NCI-H345 (cell line): Measurements from ENCODE around the gene ELF2.
A peak's percentile ranks its signal among the peaks of the same experiment; 100 is the strongest.
"Not testable (repeated sequence)": the region's sequence is repeated elsewhere in the genome, so short reads cannot be mapped to it uniquely, and the experiment has no call there.

Experiments used
- DNase-seq: peaks from one replicate; lab custom pipeline; 2025; lab: John Stamatoyannopoulos, UW

Gene ELF2

GRCh38 chr4:139076016-139076744 lies 100.8 kb downstream of the ELF2 start:
- no peak for DNase-seq

DNA sequence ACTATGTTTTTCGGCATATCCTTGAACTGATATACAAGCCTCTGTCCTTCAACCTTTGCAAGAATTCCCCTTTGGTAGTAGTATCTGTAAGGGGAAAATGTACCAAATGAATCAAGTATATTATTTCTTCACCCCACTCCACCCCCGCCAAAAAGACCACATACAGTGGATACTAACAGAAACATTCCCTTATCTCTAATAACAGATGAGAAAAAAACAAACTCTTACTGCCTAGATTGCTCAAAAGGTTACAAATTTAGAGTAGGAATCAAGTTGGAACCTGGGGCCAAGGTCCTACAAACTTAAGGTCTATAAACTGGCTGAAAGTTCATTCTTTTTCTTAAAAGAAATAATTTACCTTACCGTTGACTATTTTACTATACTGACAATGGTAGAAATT lies 116.4 kb downstream of the ELF2 start:
- no peak for DNase-seq

GRCh38 chr4:139059026-139059425 lies 118.0 kb downstream of the ELF2 start:
- not testable (repeated sequence) for DNase-seq

GRCh38 chr4:139054791-139055505 lies 122.1 kb downstream of the ELF2 start:
- DNase-seq: no peak

- no peak for DNase-seq
These were observed 123.1 kb downstream of the ELF2 start for GRCh38 chr4:139053909-139054308.

DNA sequence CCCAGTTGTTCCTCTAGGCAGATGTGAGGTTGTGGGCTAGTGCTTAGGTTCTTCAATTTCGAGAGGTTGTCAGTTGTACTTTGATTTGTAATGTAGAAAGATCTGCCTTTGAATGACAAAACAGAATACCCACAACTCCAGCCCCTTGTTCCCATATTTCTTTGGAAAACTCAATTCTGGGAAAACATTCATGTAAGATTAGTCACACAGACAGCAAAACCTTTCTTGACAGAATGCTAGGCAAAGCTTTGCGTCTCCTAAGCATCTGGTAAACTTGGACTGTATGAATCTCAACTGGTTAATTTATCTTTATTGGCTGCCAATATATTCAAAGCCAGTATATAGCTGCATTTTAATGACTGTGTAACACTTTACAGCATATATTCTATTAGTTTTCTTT lies 126.6 kb downstream of the ELF2 start:
- DNase-seq: no peak

GRCh38 chr4:139048026-139048425 lies 129.0 kb downstream of the ELF2 start:
- no peak for DNase-seq

- no peak for DNase-seq
These were observed 132.7 kb downstream of the ELF2 start for GRCh38 chr4:139044291-139044690.

DNA sequence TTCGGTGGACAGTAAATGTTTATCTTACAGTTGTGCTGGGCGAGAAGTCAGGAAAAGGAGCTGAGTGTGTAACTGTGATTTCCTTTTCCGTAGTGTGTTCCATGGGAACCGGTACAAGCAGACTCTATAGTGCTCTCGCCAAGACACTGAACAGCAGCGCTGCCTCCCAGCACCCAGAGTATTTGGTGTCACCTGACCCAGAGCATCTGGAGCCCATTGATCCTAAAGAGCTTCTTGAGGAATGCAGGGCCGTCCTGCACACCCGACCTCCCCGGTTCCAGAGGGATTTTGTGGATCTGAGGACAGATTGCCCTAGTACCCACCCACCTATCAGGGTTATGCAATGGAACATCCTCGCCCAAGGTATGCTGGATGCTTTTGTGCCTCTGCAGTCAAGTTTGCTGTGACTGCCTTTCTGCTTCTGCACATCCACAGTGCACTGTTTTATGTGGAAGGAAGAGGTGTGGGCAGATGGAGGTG lies 134.0 kb downstream of the ELF2 start:
- no peak for DNase-seq

DNA sequence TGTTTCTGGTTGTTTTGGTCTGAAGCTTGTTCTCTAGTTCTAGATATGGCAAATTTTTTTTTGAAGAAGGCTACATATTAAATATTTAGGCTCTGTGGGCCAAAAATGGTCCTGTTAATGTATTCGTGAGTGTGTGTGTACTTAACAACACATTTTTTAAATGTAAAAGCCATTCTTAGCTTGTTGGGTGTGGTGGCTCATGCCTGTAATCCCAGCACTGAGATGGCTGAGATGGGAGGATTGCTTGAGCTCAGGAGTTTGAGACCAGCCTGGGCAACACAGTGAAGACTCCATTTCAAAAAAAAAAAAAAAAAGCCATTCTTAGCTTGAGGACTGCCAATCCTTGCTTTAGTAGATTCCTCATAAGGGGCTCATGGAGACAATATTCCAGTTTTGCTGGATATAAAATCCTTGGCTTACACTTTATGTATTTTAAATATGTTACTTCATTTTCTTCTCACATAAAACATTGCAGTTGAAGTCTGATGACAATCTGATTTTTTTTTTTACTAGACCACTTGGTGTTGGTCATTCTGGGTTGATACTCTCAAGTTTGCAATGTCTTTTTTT lies 138.1 kb downstream of the ELF2 start:
- DNase-seq: no peak

GRCh38 chr4:139036885-139037284 lies 140.1 kb downstream of the ELF2 start:
- no peak for DNase-seq

DNA sequence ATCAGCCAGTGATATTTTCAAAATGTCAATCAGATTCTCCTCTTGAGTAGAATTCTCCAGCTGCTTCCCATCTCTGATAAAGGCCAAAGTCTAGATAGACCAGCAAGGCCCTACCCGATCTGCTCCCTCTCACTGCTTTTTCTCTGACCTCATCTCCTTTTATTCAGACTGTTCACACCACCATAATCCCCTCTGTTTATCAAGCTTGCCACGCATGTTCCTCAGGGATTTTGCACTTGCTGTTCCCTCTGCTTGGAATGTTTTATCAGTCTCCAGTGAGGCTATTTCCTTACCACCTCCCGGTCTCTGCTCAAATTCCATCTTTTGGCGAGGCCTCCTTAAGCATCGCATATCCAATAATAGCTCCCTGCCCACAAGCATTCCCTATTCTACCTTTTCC lies 141.4 kb downstream of the ELF2 start:
- no peak for DNase-seq

GRCh38 chr4:139030614-139031235 lies 146.3 kb downstream of the ELF2 start:
- DNase-seq: peak; percentile 62

- DNase-seq: not testable (repeated sequence)
These were observed 147.1 kb downstream of the ELF2 start for GRCh38 chr4:139029866-139030363.

GRCh38 chr4:139028191-139028661 lies 148.8 kb downstream of the ELF2 start:
- DNase-seq: peak; percentile 46

DNA sequence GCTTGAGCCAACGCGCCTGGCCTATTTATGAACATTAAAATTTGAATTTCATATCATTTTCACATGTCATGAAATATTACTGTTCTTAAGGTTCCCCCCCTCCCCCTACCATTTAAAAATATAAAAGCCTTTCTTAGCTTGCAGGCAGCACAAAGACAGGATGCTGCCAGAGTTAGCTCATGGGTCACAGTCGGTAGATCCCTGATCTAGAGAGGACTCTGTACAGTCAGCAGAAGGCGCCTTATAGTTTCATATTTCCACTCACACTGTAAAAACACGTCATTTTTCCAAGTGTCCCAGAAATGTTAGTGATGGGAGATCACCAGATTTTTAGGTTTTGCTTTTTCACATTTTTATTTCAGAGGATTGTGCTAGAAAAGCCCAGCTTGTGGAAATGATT lies 149.2 kb downstream of the ELF2 start:
- DNase-seq: no peak

GRCh38 chr4:139025841-139026240 lies 151.2 kb downstream of the ELF2 start:
- no peak for DNase-seq

DNA sequence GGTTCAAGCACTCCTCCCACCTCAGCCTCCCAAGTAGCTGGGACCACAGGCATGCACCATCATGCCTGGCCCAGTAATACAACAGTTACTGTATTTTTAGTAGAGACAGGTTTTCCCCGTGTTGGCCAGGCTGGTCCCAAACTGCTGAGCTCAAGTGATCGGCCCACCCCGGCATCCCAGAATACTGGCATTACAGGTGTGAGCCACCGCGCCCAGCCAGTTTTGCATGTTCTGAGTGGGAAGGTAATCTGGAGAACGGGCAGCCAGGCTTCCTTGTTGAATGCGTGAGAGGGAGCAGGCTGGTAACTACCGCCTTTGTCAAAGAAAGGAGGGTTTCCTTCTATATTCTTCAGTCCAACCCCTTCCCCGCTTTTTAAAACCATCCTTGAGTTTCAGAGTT lies 152.3 kb downstream of the ELF2 start:
- no peak for DNase-seq

DNA sequence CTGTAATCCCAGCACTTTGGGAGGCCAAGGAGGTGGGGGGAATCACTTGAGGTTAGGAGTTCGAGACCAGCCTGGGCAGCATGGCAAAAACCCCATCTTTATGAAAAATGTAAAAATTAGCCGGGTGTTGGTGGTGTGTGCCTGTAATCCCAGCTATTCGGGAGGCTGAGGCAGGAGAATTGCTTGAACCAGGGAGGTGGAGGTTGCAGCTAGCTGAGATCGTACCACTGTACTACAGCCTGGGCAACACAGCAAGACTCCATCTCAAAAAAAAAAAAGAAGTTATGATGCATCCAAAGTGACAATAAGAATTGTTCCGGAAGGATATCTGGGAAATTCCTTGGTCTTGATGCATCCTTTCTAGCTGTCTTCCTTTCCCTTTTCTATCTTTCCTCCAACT lies 154.2 kb downstream of the ELF2 start:
- no peak for DNase-seq

DNA sequence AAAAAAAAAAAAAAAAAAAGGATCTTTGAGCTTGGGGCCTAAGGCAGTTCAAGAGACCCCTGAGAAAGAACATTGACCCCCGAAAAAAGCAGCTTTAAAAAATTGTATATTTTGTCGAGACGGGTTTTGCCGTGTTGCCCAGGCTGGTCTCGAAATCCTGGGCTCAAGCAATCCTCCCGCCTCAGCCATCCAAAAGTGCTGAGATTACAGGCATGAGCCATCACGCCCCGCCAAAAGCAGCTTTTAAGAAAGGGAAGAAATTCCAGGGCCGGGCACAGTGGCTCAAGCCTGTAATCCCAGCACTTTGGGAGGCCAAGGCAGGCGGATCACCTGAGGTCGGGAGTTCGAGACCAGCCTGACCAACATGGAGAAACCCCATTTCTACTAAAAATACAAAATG lies 155.9 kb downstream of the ELF2 start:
- DNase-seq: not testable (repeated sequence)

DNA sequence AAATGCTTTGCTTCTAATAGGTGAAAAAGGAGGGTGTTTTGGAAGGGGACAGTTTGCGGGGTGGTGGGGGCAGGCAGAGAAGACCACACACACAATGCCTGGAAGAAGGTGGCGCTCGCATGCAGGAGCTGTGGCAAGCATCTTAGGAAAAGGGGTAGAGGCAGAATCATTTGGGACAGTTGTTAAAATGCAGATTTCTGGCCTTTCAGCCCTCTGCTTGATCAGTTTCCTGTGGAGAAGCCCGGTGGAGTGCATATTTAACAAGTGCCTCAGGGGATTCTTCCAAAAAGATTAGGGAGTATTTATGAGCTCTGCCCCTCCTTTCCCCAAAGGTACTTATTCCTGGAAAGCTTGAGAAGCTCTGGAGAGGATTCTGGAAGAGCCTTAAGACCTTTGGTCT lies 156.6 kb downstream of the ELF2 start:
- DNase-seq: no peak

DNA sequence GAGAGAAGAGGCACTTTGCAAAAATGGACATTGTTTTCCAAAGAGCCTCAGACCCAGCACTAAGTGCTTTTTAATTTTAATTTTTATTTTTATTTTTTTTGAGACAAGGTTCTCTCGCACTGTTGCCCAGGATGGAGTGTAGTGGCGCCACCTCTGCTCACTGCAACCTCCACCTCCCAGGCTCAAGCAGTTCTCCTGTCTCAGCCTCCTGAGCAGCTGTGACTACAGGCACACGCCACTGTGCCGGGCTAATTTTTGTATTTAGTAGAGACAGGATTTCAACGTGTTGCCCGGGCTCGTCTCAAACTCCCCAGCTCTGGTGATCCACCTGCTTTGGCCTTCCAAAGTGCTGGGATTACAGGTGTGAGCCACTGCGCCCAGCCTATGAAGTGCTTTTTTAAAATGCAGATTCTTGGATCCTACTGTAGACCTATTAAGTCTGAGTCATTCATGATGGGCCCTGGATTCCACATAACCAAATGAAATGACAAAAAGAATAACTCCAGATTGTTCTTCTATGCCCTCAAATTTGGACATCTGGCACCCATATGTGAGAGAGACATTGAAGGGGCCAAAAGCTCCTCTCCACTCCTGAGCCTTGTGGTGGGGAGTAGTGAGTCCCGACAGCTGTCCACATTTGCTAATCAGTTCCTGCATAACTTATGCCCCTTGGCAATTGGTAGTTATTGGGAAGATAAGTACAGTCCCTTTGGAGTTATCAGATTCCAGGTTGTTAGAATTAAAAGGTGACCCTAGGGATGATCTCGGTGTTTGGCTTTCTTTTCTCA lies 157.9 kb downstream of the ELF2 start:
- DNase-seq: no peak
